Measurements from ENCODE around the gene FAR1.

FAR1 gene

DNA sequence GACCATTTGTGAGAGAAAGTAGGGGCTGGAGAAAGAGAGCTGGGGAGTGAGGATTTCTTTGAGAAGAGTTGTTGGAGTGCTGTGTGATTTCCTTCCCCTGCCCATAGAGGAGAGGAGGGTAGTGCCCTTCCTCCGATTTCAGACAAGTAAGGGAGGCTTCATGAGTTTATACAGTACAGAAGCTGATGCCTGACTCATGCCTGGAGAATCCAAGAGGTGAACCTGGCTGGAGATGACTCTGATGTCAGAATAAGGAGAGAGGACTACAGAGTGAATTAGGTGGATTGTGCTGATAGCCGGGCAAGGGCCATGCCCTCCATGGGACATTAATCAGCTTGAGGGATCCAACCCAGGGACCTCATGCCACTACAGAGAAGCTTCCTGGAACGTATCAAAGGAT, 91.6 kb downstream of the FAR1 start:
- TF ChIP-seq YY1 (IDR thresholded peaks at IDR 0.05; ENCODE audit: low read depth) (no peak), RAD21 (IDR thresholded peaks at IDR 0.05; ENCODE audit: low read depth) (no peak), EGR1 (IDR thresholded peaks at IDR 0.05) (no peak), EP300 (IDR thresholded peaks at IDR 0.05; ENCODE audit: borderline replicate concordance) (no peak), TAF1 (IDR thresholded peaks at IDR 0.05; ENCODE audit: low read depth) (no peak), TCF12 (IDR thresholded peaks at IDR 0.05; ENCODE audit: low read depth) (no peak), CEBPB (IDR thresholded peaks at IDR 0.05) (no peak), FOXM1 (IDR thresholded peaks at IDR 0.05; ENCODE audit: borderline replicate concordance, low read depth) (no peak), TEAD4 (IDR thresholded peaks at IDR 0.05) (no peak), ZBTB7A (IDR thresholded peaks at IDR 0.05; ENCODE audit: low read depth) (no peak)
- TF ChIP-seq, protein P1, sequence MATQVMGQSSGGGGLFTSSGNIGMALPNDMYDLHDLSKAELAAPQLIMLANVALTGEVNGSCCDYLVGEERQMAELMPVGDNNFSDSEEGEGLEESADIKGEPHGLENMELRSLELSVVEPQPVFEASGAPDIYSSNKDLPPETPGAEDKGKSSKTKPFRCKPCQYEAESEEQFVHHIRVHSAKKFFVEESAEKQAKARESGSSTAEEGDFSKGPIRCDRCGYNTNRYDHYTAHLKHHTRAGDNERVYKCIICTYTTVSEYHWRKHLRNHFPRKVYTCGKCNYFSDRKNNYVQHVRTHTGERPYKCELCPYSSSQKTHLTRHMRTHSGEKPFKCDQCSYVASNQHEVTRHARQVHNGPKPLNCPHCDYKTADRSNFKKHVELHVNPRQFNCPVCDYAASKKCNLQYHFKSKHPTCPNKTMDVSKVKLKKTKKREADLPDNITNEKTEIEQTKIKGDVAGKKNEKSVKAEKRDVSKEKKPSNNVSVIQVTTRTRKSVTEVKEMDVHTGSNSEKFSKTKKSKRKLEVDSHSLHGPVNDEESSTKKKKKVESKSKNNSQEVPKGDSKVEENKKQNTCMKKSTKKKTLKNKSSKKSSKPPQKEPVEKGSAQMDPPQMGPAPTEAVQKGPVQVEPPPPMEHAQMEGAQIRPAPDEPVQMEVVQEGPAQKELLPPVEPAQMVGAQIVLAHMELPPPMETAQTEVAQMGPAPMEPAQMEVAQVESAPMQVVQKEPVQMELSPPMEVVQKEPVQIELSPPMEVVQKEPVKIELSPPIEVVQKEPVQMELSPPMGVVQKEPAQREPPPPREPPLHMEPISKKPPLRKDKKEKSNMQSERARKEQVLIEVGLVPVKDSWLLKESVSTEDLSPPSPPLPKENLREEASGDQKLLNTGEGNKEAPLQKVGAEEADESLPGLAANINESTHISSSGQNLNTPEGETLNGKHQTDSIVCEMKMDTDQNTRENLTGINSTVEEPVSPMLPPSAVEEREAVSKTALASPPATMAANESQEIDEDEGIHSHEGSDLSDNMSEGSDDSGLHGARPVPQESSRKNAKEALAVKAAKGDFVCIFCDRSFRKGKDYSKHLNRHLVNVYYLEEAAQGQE (IDR thresholded peaks at IDR 0.05; ENCODE audit: low read depth): no peak
- TF ChIP-seq, protein P2, sequence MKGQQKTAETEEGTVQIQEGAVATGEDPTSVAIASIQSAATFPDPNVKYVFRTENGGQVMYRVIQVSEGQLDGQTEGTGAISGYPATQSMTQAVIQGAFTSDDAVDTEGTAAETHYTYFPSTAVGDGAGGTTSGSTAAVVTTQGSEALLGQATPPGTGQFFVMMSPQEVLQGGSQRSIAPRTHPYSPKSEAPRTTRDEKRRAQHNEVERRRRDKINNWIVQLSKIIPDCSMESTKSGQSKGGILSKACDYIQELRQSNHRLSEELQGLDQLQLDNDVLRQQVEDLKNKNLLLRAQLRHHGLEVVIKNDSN (IDR thresholded peaks at IDR 0.05): no peak

DNA sequence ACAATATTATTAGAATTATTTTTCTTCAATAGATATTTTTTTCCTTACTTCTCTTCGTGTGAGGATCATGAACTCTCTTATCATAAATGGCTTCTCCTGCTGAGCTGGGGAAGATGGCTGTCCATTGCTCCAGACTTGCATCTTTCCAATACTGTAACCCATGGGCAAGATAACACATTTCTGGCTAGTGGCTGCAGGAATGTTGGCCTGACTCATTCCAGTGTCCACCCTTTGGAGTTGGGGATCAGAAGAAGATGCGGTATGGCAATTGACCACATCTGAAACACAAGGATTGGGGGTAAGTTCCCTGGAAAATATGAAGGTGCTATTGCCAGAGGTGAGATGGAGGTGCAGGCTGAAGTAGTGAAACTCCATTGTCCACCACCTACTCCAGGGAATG, 92.8 kb downstream of the FAR1 start:
- no peak for TF ChIP-seq RAD21 (IDR thresholded peaks at IDR 0.05; ENCODE audit: low read depth)
- TF ChIP-seq EP300 (IDR thresholded peaks at IDR 0.05; ENCODE audit: borderline replicate concordance): no peak

DNA sequence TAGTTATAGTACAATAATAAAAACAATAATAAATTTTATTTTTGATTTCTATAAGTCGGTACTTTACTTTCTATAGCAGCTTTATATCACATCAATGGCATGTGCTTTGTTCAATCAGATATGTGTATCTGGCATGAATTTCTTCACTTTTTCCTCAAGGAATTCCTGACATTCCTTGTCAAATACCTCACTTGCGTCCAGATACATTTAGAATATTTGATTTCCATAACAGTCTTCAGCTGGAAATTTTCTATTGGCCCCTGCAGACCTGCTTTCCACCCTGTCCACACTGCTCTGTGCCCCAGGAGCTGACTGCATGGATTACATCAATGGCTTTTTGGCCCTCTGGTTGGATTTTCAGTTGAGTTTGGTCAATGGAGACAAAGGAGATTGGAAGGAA, 93.2 kb downstream of the FAR1 start:
- TF ChIP-seq EP300 (IDR thresholded peaks at IDR 0.05; ENCODE audit: borderline replicate concordance) (0 out of 2 replicates have a peak, but pooled peaks have one; percentile 20), EGR1 (IDR thresholded peaks at IDR 0.05) (no peak), TAF1 (IDR thresholded peaks at IDR 0.05; ENCODE audit: low read depth) (no peak), ZBTB7A (IDR thresholded peaks at IDR 0.05; ENCODE audit: low read depth) (no peak), CEBPB (IDR thresholded peaks at IDR 0.05) (no peak), NFIC (IDR thresholded peaks at IDR 0.05) (peak; percentile 21; the same call in 1 of the 2 replicates), TEAD4 (IDR thresholded peaks at IDR 0.05) (peak; percentile 84)
- TF ChIP-seq, protein P1 (IDR thresholded peaks at IDR 0.05; ENCODE audit: low read depth): no peak
- TF ChIP-seq, protein P3, sequence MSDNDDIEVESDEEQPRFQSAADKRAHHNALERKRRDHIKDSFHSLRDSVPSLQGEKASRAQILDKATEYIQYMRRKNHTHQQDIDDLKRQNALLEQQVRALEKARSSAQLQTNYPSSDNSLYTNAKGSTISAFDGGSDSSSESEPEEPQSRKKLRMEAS (IDR thresholded peaks at IDR 0.05): no peak

DNA sequence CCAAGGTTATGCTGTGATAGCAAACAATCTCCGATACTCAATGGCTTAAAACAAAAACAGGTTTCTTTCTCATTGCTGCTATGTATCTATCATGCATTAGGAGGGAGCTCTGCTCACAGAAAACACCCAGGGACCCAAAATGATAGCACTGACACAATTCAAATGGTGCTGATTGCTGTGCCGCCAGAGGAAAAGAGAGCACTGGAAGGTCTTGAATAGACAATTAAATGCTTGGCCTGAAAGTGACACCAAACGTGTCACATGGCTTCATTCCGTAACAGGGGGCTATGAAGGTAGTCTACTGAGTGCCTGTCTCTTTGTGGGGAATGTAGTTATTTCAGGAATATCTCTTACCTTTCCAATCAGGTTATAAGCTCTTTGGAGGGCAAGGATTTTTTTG, 94.2 kb downstream of the FAR1 start:
- TF ChIP-seq TAF1 (IDR thresholded peaks at IDR 0.05; ENCODE audit: low read depth) (no peak), EGR1 (IDR thresholded peaks at IDR 0.05) (no peak), TCF12 (IDR thresholded peaks at IDR 0.05; ENCODE audit: low read depth) (no peak), EP300 (IDR thresholded peaks at IDR 0.05; ENCODE audit: borderline replicate concordance) (no peak)
- TF ChIP-seq, protein P3 (IDR thresholded peaks at IDR 0.05): no peak

DNA sequence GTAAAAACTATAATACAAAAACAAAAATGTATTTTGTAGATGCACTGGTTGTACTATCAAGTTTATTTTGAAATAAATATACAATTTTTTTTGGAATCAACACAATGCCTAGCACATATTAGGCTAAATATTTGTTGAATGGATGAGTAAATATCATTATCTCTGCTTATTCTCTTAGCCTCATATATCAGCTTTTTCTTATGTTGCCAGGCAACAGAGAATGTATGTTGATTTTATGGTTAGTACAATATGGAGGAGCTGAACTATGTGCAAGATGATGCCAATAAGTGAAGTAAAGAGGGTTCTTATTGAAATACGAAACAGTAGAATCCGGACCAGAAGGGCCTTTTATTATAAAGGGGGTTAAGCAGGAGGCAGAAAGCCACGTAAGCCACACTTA, 94.9 kb downstream of the FAR1 start:
- TF ChIP-seq CREB1 (IDR thresholded peaks at IDR 0.05; ENCODE audit: low read depth): no peak
- TF ChIP-seq, protein P2 (IDR thresholded peaks at IDR 0.05): no peak
- TF ChIP-seq, protein P1 (IDR thresholded peaks at IDR 0.05; ENCODE audit: low read depth): no peak
- no peak for TF ChIP-seq ZBTB7A (IDR thresholded peaks at IDR 0.05; ENCODE audit: low read depth)
- TF ChIP-seq CEBPB (IDR thresholded peaks at IDR 0.05): no peak
- TF ChIP-seq TCF12 (IDR thresholded peaks at IDR 0.05; ENCODE audit: low read depth): no peak
- no peak for TF ChIP-seq YY1 (IDR thresholded peaks at IDR 0.05; ENCODE audit: low read depth)
- no peak for TF ChIP-seq EGR1 (IDR thresholded peaks at IDR 0.05)
- TF ChIP-seq NFIC (IDR thresholded peaks at IDR 0.05): no peak
